Measurements from ENCODE around the gene USP34.
"Not testable (repeated sequence)": the region's sequence is repeated elsewhere in the genome, so short reads cannot be mapped to it uniquely, and the experiment has no call there.

Gene USP34

GRCh38 chr2:61151436-61151835 is 319.5 kb downstream of the USP34 start:
- H3K4me3 ChIP-seq (ENCODE audit: low read length), result no peak overlapping the region
- peaks cover 4% of the 10 kb centered on the region for H3K36me3 ChIP-seq (ENCODE audit: control insufficient read depth, insufficient read depth, low read length)
- H3K4me1 ChIP-seq (ENCODE audit: control insufficient read depth, insufficient read depth, low read length), result no peaks in the 10 kb centered on the region
- no peak overlapping the region for H3K27ac ChIP-seq (ENCODE audit: low read depth, low read length)
- H3K27me3 ChIP-seq (ENCODE audit: control insufficient read depth, insufficient read depth, low read length), result no peaks in the 10 kb centered on the region
- H3K9ac ChIP-seq (ENCODE audit: low read length), result no peak overlapping the region

GRCh38 chr2:61149074-61149473 is 321.8 kb downstream of the USP34 start:
- Histone ChIP-seq H3K27ac (ENCODE audit: low read depth, low read length) (no peak overlapping the region), H3K4me1 (ENCODE audit: control insufficient read depth, insufficient read depth, low read length) (peaks cover 5% of the 10 kb centered on the region), H3K9ac (ENCODE audit: low read length) (no peak overlapping the region), H3K36me3 (ENCODE audit: control insufficient read depth, insufficient read depth, low read length) (peaks cover 4% of the 10 kb centered on the region), H3K27me3 (ENCODE audit: control insufficient read depth, insufficient read depth, low read length) (no peaks in the 10 kb centered on the region), H3K4me3 (ENCODE audit: low read length) (no peak overlapping the region)

- H3K9ac ChIP-seq (ENCODE audit: low read length); H3K36me3 ChIP-seq (ENCODE audit: control insufficient read depth, insufficient read depth, low read length); H3K4me3 ChIP-seq (ENCODE audit: low read length); H3K27ac ChIP-seq (ENCODE audit: low read depth, low read length); H3K27me3 ChIP-seq (ENCODE audit: control insufficient read depth, insufficient read depth, low read length); H3K4me1 ChIP-seq (ENCODE audit: control insufficient read depth, insufficient read depth, low read length): not testable (repeated sequence)
Observed at GRCh38 chr2:61148091-61148490, 322.8 kb downstream of the USP34 start.

DNA sequence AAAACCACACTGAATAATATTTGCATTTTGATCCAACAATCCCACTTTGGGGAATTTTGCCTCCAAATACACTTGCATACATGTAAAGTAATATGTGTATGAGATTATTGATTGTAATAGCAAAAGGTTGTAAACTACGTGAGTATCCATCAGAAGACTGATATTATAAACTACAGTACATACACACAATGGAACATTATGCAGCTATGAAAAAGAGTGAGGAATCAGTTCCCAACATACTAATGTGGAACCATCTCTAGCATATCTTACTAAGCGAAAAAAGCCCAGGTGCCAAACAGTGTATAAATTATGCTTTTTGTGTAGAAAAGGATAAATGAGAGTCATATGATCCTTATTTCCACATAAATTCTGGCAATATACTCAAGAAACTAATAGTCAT is 324.9 kb downstream of the USP34 start:
- Histone ChIP-seq H3K27ac (ENCODE audit: low read depth, low read length) (no peak overlapping the region), H3K4me1 (ENCODE audit: control insufficient read depth, insufficient read depth, low read length) (peaks cover 5% of the 10 kb centered on the region), H3K4me3 (ENCODE audit: low read length) (peak overlapping the region; percentile 50), H3K27me3 (ENCODE audit: control insufficient read depth, insufficient read depth, low read length) (no peaks in the 10 kb centered on the region), H3K9ac (ENCODE audit: low read length) (no peak overlapping the region), H3K36me3 (ENCODE audit: control insufficient read depth, insufficient read depth, low read length) (peaks cover 4% of the 10 kb centered on the region)

- H3K4me1 ChIP-seq (ENCODE audit: control insufficient read depth, insufficient read depth, low read length), result peaks cover 5% of the 10 kb centered on the region
- no peaks in the 10 kb centered on the region for H3K36me3 ChIP-seq (ENCODE audit: control insufficient read depth, insufficient read depth, low read length)
- peak overlapping the region; percentile 1 for H3K9ac ChIP-seq (ENCODE audit: low read length)
- H3K27me3 ChIP-seq (ENCODE audit: control insufficient read depth, insufficient read depth, low read length), result no peaks in the 10 kb centered on the region
- peak overlapping the region; percentile 50 for H3K4me3 ChIP-seq (ENCODE audit: low read length)
- H3K27ac ChIP-seq (ENCODE audit: low read depth, low read length), result peak overlapping the region; percentile 53
Observed at GRCh38 chr2:61144697-61145268, 326.1 kb downstream of the USP34 start.

GRCh38 chr2:61141151-61141550 is 329.7 kb downstream of the USP34 start:
- H3K27me3 ChIP-seq (ENCODE audit: control insufficient read depth, insufficient read depth, low read length), result no peaks in the 10 kb centered on the region
- peaks cover 5% of the 10 kb centered on the region for H3K4me1 ChIP-seq (ENCODE audit: control insufficient read depth, insufficient read depth, low read length)
- H3K9ac ChIP-seq (ENCODE audit: low read length), result no peak overlapping the region
- no peak overlapping the region for H3K4me3 ChIP-seq (ENCODE audit: low read length)
- no peaks in the 10 kb centered on the region for H3K36me3 ChIP-seq (ENCODE audit: control insufficient read depth, insufficient read depth, low read length)
- H3K27ac ChIP-seq (ENCODE audit: low read depth, low read length), result no peak overlapping the region

DNA sequence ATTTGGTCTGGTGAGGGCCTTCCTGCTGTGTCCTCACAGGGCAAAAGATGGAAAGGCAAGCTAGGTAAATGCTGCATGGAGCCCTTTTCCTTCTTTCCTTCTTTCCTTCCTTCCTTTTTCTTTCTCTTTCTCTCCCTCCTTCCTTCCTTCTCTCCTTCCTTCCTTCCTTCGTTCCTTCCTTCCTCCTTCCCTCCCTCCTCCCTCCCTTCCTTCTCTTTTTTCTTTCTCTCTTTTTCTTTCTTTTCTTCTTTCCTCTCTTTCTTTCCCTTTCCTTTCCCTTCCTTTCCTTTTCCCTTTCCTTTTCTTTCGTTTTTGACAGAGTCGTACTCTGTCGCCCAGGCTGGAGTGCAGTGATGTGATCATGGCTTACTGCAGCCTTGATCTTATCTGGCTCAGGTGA is 332.0 kb downstream of the USP34 start:
- H3K36me3 ChIP-seq (ENCODE audit: control insufficient read depth, insufficient read depth, low read length), result no peaks in the 10 kb centered on the region

More for the DNA sequence above, 332.0 kb downstream of the USP34 start:
- H3K4me1 ChIP-seq (ENCODE audit: control insufficient read depth, insufficient read depth, low read length), result no peaks in the 10 kb centered on the region
- H3K9ac ChIP-seq (ENCODE audit: low read length), result no peak overlapping the region
- no peak overlapping the region for H3K4me3 ChIP-seq (ENCODE audit: low read length)
- H3K27me3 ChIP-seq (ENCODE audit: control insufficient read depth, insufficient read depth, low read length), result no peaks in the 10 kb centered on the region
- no peak overlapping the region for H3K27ac ChIP-seq (ENCODE audit: low read depth, low read length)
